HG02852 (cell line): ENCODE results near the gene LANCL1.

Experiments used
- ATAC-seq: cut with Tn5 transposase; IDR thresholded peaks from one replicate; pipeline ENCODE4 v1.9.1; 2021; ENCODE audit warnings: mild to moderate bottlenecking, moderate library complexity; ENCODE audit not compliant: unreplicated experiment

Gene LANCL1

GRCh38 chr2:210476194-210477128 is at the start of gene LANCL1:
Gene LANCL1 (minus strand): TSS chr2:210476759. CDS start chr2:210476396, 363 bp downstream.
- peak; percentile 100 for ATAC-seq

GRCh38 chr2:210524533-210524932 is 48.0 kb upstream of the LANCL1 start:
- ATAC-seq, result no peak

GRCh38 chr2:210523650-210524289 is 47.2 kb upstream of the LANCL1 start:
- ATAC-seq, result no peak

GRCh38 chr2:210522399-210522798 is 45.8 kb upstream of the LANCL1 start:
- no peak for ATAC-seq

GRCh38 chr2:210519594-210519993 is 43.0 kb upstream of the LANCL1 start:
- no peak for ATAC-seq

GRCh38 chr2:210517264-210517663 is 40.7 kb upstream of the LANCL1 start:
- ATAC-seq, result no peak

GRCh38 chr2:210515911-210516310 is 39.4 kb upstream of the LANCL1 start:
- ATAC-seq, result no peak

- no peak for ATAC-seq
Observed at GRCh38 chr2:210503725-210504191, 27.2 kb upstream of the LANCL1 start.

GRCh38 chr2:210503001-210503623 is 26.6 kb upstream of the LANCL1 start:
- ATAC-seq, result peak; percentile 89

GRCh38 chr2:210496512-210496911 is 20.0 kb upstream of the LANCL1 start:
- peak; percentile 91 for ATAC-seq

- ATAC-seq, result no peak
Observed at GRCh38 chr2:210493528-210493927, 17.0 kb upstream of the LANCL1 start.

GRCh38 chr2:210481601-210482175 is 5.1 kb upstream of the LANCL1 start:
- no peak for ATAC-seq

- ATAC-seq, result no peak
Observed at GRCh38 chr2:210480764-210481163, 4.2 kb upstream of the LANCL1 start.

- ATAC-seq, result no peak
Observed at GRCh38 chr2:210480079-210480478, 3.5 kb upstream of the LANCL1 start.

GRCh38 chr2:210478661-210479060 is 2.1 kb upstream of the LANCL1 start:
- ATAC-seq, result no peak

GRCh38 chr2:210477496-210477895 is 937 bp upstream of the LANCL1 start:
- ATAC-seq, result no peak

- ATAC-seq, result no peak
Observed at GRCh38 chr2:210475706-210476105, 853 bp downstream of the LANCL1 start.

- ATAC-seq, result no peak
Observed at GRCh38 chr2:210474776-210475175, 1.8 kb downstream of the LANCL1 start.

GRCh38 chr2:210461401-210461800 is 15.2 kb downstream of the LANCL1 start:
- ATAC-seq, result no peak

- ATAC-seq, result peak; percentile 75
Observed at GRCh38 chr2:210460322-210461227, 16.0 kb downstream of the LANCL1 start.
